Fibroblast of the aortic adventitia (primary cell): Measurements from ENCODE around the gene SLC43A1. TPM values are rescaled to one million over a fixed set of nuclear protein-coding genes. Genes with fewer than 3 reads are reported as not detected.
A peak's percentile ranks its signal among the peaks of the same experiment; 100 is the strongest.
"Not testable (repeated sequence)": the region's sequence is repeated elsewhere in the genome, so short reads cannot be mapped to it uniquely, and the experiment has no call there.

ENCODE experiments used
- DNase-seq: peaks from one replicate; pipeline ENCODE4 v3.0.0-alpha.2; 2010; ENCODE audit warnings: low read depth
- H3K4me3 ChIP-seq: 2 replicates; pipeline ENCODE4 v1.5.1; 2011; ENCODE audit warnings: low read depth, mild to moderate bottlenecking, control low read depth, low read length, moderate library complexity
- CTCF ChIP-seq: IDR thresholded peaks from 2 replicates; pipeline ENCODE4 v1.5.1; 2011; ENCODE audit warnings: mild to moderate bottlenecking, low read length, control low read depth, inconsistent platforms; ENCODE audit not compliant: insufficient read depth
- total RNA-seq: library from RNA; depleted of rRNA; stranded (reverse); fragments of >200 nt; gene quantifications from 2 replicates; pipeline ENCODE4 v1.2.3, GENCODE V29; 2012; ENCODE audit warnings: low replicate concordance

SLC43A1 gene
- total RNA-seq, 1 donor, result 11.4 TPM

- no peak for TF ChIP-seq CTCF
- no peak overlapping the region for H3K4me3 ChIP-seq
- no peak for DNase-seq
Observed at GRCh38 chr11:57458060-57458409, 57.5 kb downstream of the SLC43A1 start.

- H3K4me3 ChIP-seq, result no peak overlapping the region
- no peak for TF ChIP-seq CTCF
- DNase-seq, result no peak
Observed at GRCh38 chr11:57457643-57458023, 57.9 kb downstream of the SLC43A1 start.

GRCh38 chr11:57456960-57457642 is 58.4 kb downstream of the SLC43A1 start:
- H3K4me3 ChIP-seq, result no peak overlapping the region
- peak; percentile 89 for DNase-seq
- peak; percentile 99 for TF ChIP-seq CTCF

- no peak for DNase-seq
- no peak for TF ChIP-seq CTCF
Observed at GRCh38 chr11:57453543-57454177, 61.8 kb downstream of the SLC43A1 start.

GRCh38 chr11:57446055-57446454 is 69.4 kb downstream of the SLC43A1 start:
- H3K4me3 ChIP-seq, result no peak overlapping the region
- no peak for TF ChIP-seq CTCF
- no peak for DNase-seq

More at GRCh38 chr11:57453543-57454177, 61.8 kb downstream of the SLC43A1 start:
- H3K4me3 ChIP-seq, result no peak overlapping the region

GRCh38 chr11:57445122-57445394 is 70.4 kb downstream of the SLC43A1 start:
- DNase-seq, H3K4me3 ChIP-seq: not testable (repeated sequence)

- H3K4me3 ChIP-seq, result no peak overlapping the region
- TF ChIP-seq CTCF, result no peak
- no peak for DNase-seq
Observed at GRCh38 chr11:57444362-57445121, 71.0 kb downstream of the SLC43A1 start.
